NCI-H748 treated with DMSO at 0.1 percent for 48 hours (cell line): Measurements from ENCODE around the gene SGK1.
"Not testable (repeated sequence)": the region's sequence is repeated elsewhere in the genome, so short reads cannot be mapped to it uniquely, and the experiment has no call there.

Source experiments
- DNase-seq: peaks from one replicate; lab custom pipeline; 2025; lab: John Stamatoyannopoulos, UW

Gene SGK1

GRCh38 chr6:134304381-134304780, 13.5 kb downstream of the SGK1 start:
- DNase-seq: not testable (repeated sequence)

DNA sequence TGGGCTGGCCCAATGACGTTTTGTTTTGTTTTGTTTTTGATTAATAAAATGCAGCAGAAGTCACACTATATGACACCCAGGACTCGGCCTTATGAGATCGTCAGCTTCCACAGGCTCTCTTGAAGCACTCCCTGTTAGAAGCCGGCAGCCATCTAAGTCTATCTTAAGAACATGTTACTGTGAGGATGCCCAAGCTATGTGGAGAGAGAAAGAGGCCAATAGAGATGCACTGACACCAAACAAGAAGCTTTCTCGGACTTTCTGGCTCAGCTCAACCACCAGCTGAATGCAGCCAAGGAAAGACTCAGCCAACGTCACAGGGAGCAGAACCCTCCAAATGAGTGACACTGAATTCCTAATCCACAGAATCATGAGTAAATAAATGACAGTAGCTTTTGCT, 14.0 kb downstream of the SGK1 start:
- no peak for DNase-seq

- no peak for DNase-seq
Observed at GRCh38 chr6:134299236-134299635, 18.7 kb downstream of the SGK1 start.

- DNase-seq: no peak
Observed at GRCh38 chr6:134296762-134297161, 21.1 kb downstream of the SGK1 start.

DNA sequence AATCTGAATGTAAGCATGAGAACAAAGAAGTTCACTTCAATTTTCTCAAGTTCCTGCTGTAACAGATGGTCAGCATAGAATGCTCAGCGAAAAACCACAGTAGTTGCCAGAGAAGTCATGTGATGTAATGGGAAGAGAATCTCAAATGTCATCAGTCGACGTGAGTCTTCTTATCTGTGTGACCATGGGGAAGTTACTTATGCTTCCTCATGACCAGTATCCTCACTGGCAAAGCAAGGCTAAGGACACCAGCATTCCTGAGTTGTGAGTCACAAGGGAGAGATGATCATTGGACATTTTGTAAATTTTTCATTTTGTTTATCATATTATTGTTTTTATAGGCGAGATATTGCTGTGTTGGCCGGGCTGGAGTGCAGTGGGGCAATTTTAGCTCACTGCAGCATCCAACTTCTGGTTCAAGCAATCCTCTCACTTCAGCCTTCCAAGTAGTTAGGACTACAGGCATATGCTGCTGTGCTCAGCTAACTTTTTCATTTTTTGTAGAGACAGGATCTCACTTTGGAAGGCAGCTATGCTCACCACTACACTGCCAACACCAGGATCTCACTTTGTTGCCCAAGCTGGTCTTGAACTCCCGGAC, 21.9 kb downstream of the SGK1 start:
- no peak for DNase-seq

DNA sequence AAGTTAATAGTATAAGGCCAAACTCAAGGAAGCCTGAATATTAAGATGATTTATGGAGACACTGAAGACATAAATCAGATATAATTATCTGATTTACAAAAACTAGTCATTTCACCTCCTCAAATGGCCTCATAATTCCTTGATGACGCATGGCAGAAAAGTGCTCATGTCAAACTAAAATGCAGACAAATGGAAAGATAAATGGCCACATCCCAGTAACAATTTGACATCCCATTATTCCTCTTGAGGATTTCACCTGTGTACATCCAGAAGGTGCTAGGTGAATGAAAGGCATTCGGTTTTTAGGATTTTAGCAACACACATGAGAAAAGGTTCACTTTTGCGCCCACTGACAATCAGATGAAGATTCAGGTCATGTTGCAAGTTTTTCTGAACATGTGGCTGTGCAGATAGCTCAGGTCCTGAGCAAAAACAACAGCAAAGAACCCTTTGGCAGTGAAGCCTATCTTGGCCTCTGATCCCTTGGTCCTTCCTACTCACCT, 24.2 kb downstream of the SGK1 start:
- no peak for DNase-seq

GRCh38 chr6:134291156-134291555, 26.8 kb downstream of the SGK1 start:
- DNase-seq: no peak

GRCh38 chr6:134289204-134289575, 28.7 kb downstream of the SGK1 start:
- DNase-seq: no peak

DNA sequence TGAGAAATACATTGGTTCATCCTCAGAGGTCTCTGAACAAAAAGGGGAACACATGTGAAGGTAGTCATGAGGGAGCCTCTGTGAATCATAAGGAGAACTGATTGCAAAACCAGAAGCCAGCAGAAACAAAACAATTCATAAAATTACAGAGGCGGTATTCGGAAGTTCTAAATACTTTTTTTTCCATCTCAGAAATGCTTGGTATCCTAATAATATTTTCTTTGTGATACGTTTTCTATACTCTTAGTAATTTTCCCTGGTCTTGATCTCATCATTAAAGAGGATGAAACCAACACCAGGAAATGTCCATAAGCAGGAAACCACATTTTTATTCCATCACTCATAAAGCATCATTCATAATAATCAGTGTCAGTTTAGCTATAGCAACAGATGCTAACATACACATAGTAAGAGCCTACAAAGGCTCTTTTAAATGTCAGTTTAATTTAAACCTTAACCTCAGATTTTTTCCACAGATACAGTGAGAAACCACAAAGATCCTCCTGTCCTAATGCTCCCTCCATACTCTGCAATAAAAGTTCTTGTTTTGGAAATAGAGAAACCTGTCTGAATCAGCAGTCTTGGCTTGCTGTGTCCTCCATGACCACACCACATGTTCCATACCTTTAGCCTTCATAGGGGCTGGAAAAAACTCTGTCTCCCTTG, 29.2 kb downstream of the SGK1 start:
- no peak for DNase-seq

DNA sequence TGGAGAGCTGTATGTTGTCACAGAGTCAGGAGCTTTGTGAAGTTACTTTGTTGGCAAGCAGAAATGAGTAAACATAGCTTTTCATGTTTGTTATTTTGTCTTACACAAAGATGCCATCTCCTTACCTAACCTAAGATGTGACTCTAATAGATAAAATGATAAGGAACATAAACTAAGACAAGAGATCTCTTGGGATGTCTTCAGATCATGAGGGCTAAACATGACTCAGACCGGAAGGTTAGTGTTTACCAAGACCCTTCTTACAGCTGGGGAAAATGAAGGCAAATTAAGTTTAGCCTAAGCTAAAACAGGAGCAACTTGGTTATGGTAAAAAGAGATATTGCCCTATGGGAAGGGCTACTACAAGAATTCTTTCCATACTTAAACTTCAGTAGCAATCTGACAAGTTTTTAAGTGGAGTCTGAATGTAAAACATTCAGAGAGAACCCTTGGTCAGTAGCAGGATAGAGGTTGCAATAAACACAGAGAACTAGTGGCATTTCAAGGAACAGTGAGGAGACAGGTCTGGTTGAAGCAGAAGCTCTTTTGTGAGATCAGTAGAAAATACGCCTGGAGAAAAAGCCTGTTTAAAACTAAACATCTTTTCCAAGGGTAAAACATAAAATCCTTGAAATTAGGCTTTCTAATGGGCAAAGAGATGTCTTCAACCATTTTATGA, 29.9 kb downstream of the SGK1 start:
- DNase-seq: no peak

GRCh38 chr6:134282816-134283215, 35.1 kb downstream of the SGK1 start:
- no peak for DNase-seq

- no peak for DNase-seq
Observed at GRCh38 chr6:134281388-134281787, 36.5 kb downstream of the SGK1 start.

- no peak for DNase-seq
Observed at GRCh38 chr6:134278000-134278399, 39.9 kb downstream of the SGK1 start.

GRCh38 chr6:134276891-134277377, 41.0 kb downstream of the SGK1 start:
- DNase-seq: not testable (repeated sequence)

DNA sequence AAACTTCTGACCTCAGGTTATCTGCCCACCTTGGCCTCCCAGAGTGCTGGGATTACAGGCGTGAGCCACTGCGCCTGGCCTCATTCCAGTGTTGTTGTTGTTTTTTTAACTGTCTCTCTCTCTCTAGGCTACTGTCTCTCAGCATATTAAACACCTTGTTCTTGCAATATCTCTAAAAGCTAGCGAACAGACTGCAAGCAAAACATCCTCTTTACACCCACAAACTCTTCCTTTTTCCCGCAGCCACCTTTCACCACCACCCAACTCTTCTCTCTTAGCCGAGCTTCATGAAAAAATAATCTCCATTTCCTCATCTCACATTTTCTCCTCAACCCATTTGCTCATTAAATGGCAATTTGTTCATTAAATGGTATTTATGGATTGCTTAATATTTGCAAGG, 45.5 kb downstream of the SGK1 start:
- no peak for DNase-seq

DNA sequence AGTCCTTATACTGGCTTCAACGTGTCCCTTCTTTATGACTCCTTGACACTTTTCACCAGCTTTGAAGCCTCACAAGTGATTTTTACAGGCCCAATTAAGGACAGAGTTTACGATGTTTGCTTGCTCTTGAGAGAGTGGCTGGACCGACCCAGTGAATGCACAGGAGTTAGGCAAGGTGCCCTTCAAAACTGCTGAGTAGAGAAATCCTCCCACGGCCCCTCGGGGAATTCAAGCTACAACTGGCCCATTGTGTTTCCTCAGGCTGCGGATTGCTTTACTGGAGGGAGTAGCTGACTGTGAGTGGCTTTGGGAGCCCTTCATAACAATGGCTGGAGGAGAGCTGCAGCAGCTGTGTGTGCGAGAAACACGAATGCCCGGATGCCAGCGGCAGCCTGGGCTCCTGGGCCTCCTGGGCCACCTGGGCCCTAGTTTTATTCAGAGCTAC, 50.0 kb downstream of the SGK1 start:
- peak; percentile 17 for DNase-seq

DNA sequence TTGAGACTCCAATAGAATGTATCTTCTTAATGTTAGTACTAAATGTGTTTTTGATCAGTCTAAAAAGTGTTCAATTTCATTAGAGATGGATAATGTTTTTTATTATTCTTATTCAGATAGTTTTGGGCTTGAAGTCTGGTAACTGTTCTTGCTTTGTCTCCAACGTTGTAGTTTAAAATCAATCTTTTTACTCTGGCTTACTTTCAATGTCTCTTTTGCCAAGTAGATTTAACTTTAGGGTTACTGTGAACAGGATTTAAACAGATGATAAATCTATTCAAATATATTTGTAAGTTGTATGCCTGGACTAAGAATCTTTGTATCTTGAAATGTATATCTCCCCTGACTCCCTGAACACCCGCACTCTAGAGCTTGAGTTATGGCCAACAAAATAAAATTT, 51.1 kb downstream of the SGK1 start:
- no peak for DNase-seq

DNA sequence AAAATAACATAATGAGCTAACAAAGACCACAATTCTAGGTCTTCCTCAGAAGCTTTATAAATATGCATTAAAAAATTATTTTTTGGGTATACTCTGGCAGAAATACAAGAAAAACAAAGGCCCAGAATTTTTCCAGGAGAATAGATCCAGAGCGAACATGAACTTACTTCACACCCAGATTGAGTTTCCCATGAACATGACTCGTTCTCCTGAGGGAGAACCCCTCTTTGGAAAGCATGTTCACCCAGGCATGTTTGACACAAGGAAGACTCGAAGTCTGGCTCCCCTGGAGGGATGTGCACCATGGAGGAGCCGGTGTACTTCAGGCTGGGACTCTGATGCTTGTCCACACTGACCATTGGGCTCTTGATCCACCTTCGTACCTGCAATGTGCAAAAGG, 56.1 kb downstream of the SGK1 start:
- no peak for DNase-seq

- DNase-seq: no peak
Observed at GRCh38 chr6:134258849-134259306, 59.0 kb downstream of the SGK1 start.

- DNase-seq: no peak
Observed at GRCh38 chr6:134257516-134257915, 60.4 kb downstream of the SGK1 start.

GRCh38 chr6:134256862-134257261, 61.0 kb downstream of the SGK1 start:
- no peak for DNase-seq

GRCh38 chr6:134255280-134255679, 62.6 kb downstream of the SGK1 start:
- not testable (repeated sequence) for DNase-seq

- no peak for DNase-seq
Observed at GRCh38 chr6:134254118-134254517, 63.8 kb downstream of the SGK1 start.
